ENCODE results near the gene TMEM30B. TPM values are rescaled to one million over a fixed set of nuclear protein-coding genes. Genes with fewer than 3 reads are reported as not detected.

TMEM30B gene
- total and polyA plus RNA-seq, 9 of the 15 experiments (the other 6 are each of a cell fraction or from before 2014, with no cell fraction given): 0.04 TPM; not detected in 8

GRCh38 chr14:61300754-61301153, 19.6 kb upstream of the TMEM30B start:
- no peaks in the 10 kb centered on the region for H3K9me3 ChIP-seq (replicated peaks; ENCODE audit: control insufficient read depth, insufficient read depth, low read depth, low read length)
- no peaks in the 10 kb centered on the region for H3K36me3 ChIP-seq (ENCODE audit: control insufficient read depth, insufficient read depth, low read length)
- 12% methylated on average over 7 of the region's 7 CpGs for WGBS (ENCODE audit: insufficient coverage, low coverage, missing lambda C conversion rate)
- no peaks in the 10 kb centered on the region for H3K4me1 ChIP-seq (replicated peaks in 1 of 2; ENCODE audit: control insufficient read depth in 2 of 2, insufficient read depth in 2 of 2, low read length in 2 of 2)
- H2AFZ ChIP-seq (ENCODE audit: low read depth, low read length): no peak overlapping the region
- BruUV-seq (replicated peaks): no TSS peak
- ChIA-PET POLR2A (no interaction called here), CTCF (ENCODE audit: low intra/inter-chr PET ratio) (no interaction called here)
- no peaks in the 10 kb centered on the region for H4K20me1 ChIP-seq (replicated peaks; ENCODE audit: control insufficient read depth, insufficient read depth, low read length)
- H3K9me1 ChIP-seq (ENCODE audit: control insufficient read depth, insufficient read depth, low read length): no peaks in the 10 kb centered on the region
- H3K27me3 ChIP-seq (ENCODE audit: control insufficient read depth in 2 of 2, insufficient read depth in 2 of 2, low read length in 2 of 2): no peaks in the 10 kb centered on the region
- DNase-seq (ENCODE audit: extremely low read depth in 1 of 4, low spot score in 3 of 4) (no peak), ATAC-seq (no peak), FAIRE-seq (no peak)
- H3K79me2 ChIP-seq (ENCODE audit: control insufficient read depth, insufficient read depth, low read length): no peaks in the 10 kb centered on the region
- H3K4me3 ChIP-seq: no peak overlapping the region
- TF ChIP-seq SMAD2 (IDR thresholded peaks at IDR 0.05; ENCODE audit: low read depth, low read length): no peak
- TF ChIP-seq ZNF408 (CRISPR knock-in tag; IDR thresholded peaks at IDR 0.05; ENCODE audit: low read depth): no peak
- no peak for TF ChIP-seq MCM2 (IDR thresholded peaks at IDR 0.05; ENCODE audit: low read depth)
- TF ChIP-seq THAP7 (CRISPR knock-in tag; IDR thresholded peaks at IDR 0.05): no peak
- no peak for TF ChIP-seq CBX5 (IDR thresholded peaks at IDR 0.05; ENCODE audit: borderline replicate concordance, low read depth)
- no peak for TF ChIP-seq ZNF124 (CRISPR knock-in tag; IDR thresholded peaks at IDR 0.05)
- TF ChIP-seq, protein P1, sequence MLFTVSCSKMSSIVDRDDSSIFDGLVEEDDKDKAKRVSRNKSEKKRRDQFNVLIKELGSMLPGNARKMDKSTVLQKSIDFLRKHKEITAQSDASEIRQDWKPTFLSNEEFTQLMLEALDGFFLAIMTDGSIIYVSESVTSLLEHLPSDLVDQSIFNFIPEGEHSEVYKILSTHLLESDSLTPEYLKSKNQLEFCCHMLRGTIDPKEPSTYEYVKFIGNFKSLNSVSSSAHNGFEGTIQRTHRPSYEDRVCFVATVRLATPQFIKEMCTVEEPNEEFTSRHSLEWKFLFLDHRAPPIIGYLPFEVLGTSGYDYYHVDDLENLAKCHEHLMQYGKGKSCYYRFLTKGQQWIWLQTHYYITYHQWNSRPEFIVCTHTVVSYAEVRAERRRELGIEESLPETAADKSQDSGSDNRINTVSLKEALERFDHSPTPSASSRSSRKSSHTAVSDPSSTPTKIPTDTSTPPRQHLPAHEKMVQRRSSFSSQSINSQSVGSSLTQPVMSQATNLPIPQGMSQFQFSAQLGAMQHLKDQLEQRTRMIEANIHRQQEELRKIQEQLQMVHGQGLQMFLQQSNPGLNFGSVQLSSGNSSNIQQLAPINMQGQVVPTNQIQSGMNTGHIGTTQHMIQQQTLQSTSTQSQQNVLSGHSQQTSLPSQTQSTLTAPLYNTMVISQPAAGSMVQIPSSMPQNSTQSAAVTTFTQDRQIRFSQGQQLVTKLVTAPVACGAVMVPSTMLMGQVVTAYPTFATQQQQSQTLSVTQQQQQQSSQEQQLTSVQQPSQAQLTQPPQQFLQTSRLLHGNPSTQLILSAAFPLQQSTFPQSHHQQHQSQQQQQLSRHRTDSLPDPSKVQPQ (CRISPR knock-in tag; IDR thresholded peaks at IDR 0.05; ENCODE audit: borderline replicate concordance): no peak
- TF ChIP-seq, protein P2, sequence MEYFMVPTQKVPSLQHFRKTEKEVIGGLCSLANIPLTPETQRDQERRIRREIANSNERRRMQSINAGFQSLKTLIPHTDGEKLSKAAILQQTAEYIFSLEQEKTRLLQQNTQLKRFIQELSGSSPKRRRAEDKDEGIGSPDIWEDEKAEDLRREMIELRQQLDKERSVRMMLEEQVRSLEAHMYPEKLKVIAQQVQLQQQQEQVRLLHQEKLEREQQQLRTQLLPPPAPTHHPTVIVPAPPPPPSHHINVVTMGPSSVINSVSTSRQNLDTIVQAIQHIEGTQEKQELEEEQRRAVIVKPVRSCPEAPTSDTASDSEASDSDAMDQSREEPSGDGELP (CRISPR knock-in tag; IDR thresholded peaks at IDR 0.05; ENCODE audit: borderline replicate concordance): no peak
- TF ChIP-seq RCOR1 (IDR thresholded peaks at IDR 0.05; ENCODE audit: borderline replicate concordance in 1 of 2, low read depth in 2 of 2, low read length in 2 of 2): no peak
- no peak for TF ChIP-seq PML (IDR thresholded peaks at IDR 0.05; ENCODE audit: low read length)
- TF ChIP-seq ZBTB17 (CRISPR knock-in tag; IDR thresholded peaks at IDR 0.05): no peak
- no peak overlapping the region for H3K9ac ChIP-seq (ENCODE audit: insufficient read depth in 1 of 2, low read depth in 2 of 2, low read length in 2 of 2)
- intact Hi-C loops (cut with micrococcal nuclease): no loop called here
- no peak overlapping the region for H3K27ac ChIP-seq (ENCODE audit: extremely low read depth, low read depth, low read length)
- no peak overlapping the region for H3K4me2 ChIP-seq (ENCODE audit: insufficient read depth, low read length)
- in situ Hi-C loops (cut with MboI): no loop called here

Measured in K562 (cell line).